Measurements from ENCODE around the gene NLRP6. TPM values are rescaled to one million over a fixed set of nuclear protein-coding genes. Genes with fewer than 3 reads are reported as not detected.

Gene NLRP6
- total RNA-seq, 4 donors from 2014 or later, result 1.8 to 2.1 TPM; not detected in 2

DNA sequence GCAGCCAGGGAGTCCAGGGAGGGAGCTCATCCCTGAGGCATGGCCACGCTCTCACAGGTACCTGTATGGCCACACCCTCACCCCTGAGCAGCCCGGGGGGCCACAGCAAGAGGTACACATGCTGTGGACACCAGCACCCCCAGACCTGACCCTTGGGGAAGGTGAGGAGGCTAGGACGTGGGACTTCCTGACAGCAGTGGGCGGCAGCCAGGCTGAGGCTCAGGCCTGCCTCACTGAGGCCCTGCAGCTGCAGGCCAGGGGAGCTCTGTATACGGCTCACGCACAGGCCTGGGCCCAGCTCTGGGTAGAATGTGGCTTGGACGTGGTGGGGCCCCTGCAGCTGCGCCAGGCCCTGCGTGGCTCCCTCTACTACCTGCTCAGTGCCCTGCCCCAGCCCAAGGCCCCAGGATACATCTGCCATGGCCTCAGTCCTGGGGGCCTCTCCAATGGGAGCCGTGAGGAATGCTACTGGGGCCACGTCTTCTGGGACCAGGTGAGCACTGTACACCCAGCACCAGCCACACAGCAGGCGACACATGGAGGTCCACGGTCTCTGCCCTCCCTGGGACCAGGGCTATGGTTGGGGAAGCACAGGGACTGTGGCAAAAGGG, 12.5 kb downstream of the NLRP6 start:
- Histone ChIP-seq H3K27me3 (peaks cover 15% of the 10 kb centered on the region), H3K27ac (no peak overlapping the region), H3K4me3 (no peak overlapping the region), H3K4me1 (peaks cover 0 to 19% (median 15%) of the 10 kb centered on the region in 4 donors), H3K36me3 (no peaks in the 10 kb centered on the region), H3K9me3 (no peaks in the 10 kb centered on the region)
- peak; percentile 7 for DNase-seq
- in situ Hi-C loops (cut with MboI; ENCODE audit: low pct_ligation_motif_present in 1 of 4, low pct_unique_long_range_greater_than_20kb in 1 of 4, low sequenced_read_pairs in 3 of 4), result no loop called here
- TF ChIP-seq CTCF (IDR thresholded peaks at IDR 0.05) (no peak), POLR2A (IDR thresholded peaks at IDR 0.05) (no peak), POLR2AphosphoS5 (IDR thresholded peaks at IDR 0.05) (no peak), EP300 (IDR thresholded peaks at IDR 0.05; ENCODE audit: low read depth) (no peak)
- 92 to 100% methylated on average over 1 to 9 of the region's 13 CpGs for WGBS, 2 donors (ENCODE audit: low coverage in 1 of 2)
- intact Hi-C loops (cut with DNase I; ENCODE audit: low total_unique reads), result no loop called here

DNA sequence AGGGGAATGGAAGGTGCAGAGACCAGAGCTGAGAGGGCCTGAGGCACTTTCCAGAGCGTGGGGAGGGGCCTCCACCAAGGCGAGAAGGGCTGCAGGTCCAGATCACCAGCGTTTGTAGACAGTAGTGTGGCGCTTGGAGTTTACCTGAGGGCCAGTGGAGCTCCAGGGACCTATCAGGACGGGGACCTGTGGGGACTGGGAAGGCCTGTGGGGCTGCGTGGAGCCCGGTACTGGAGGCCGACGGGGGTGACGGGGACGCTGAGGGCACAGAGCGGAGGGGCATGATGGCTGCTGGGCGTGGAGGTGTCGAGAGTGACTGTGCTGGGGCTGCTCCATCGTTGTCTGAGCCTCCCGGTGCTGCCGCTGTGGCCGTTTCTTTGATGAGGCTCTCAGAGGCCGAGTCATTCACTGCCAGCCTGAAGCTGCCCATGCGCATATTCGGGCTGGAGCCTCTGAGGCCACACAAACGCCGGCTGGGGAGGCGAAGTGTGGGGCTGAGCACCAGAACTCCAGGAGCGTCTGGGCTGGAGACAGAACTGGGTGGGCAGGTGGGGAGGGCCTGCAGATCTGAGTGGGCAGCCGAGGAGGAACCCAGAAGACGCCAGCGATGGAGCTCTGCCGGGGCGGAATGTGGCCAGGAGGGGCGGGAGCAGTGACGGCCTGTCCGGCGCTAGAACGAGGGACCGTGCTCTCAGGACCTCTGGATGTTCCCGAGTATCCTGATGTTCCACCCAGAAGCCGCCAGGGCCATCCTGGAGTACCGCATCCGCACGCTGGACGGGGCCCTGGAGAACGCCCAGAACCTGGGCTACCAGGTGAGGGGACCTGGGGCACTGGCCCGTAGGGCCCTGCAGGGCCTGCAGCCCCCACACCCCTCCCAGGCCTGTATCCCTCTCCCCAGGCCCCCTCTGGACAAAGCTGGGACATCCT, 13.3 kb downstream of the NLRP6 start:
- no peak overlapping the region for H3K4me3 ChIP-seq
- in situ Hi-C loops (cut with MboI; ENCODE audit: low pct_ligation_motif_present in 1 of 4, low pct_unique_long_range_greater_than_20kb in 1 of 4, low sequenced_read_pairs in 3 of 4) (no loop called here), intact Hi-C loops (cut with DNase I; ENCODE audit: low total_unique reads) (no loop called here)
- no peaks in the 10 kb centered on the region for H3K36me3 ChIP-seq
- H3K27me3 ChIP-seq, result peaks cover 14% of the 10 kb centered on the region
- TF ChIP-seq EP300 (IDR thresholded peaks at IDR 0.05; ENCODE audit: low read depth), result no peak
- H3K9me3 ChIP-seq, result no peaks in the 10 kb centered on the region
- peak; percentile 8 for DNase-seq
- peaks cover 0 to 19% (median 15%) of the 10 kb centered on the region in 4 donors for H3K4me1 ChIP-seq
- 92 to 93% methylated on average over 7 to 44 of the region's 44 CpGs for WGBS, 2 donors (ENCODE audit: low coverage in 1 of 2)
- no peak overlapping the region for H3K27ac ChIP-seq

DNA sequence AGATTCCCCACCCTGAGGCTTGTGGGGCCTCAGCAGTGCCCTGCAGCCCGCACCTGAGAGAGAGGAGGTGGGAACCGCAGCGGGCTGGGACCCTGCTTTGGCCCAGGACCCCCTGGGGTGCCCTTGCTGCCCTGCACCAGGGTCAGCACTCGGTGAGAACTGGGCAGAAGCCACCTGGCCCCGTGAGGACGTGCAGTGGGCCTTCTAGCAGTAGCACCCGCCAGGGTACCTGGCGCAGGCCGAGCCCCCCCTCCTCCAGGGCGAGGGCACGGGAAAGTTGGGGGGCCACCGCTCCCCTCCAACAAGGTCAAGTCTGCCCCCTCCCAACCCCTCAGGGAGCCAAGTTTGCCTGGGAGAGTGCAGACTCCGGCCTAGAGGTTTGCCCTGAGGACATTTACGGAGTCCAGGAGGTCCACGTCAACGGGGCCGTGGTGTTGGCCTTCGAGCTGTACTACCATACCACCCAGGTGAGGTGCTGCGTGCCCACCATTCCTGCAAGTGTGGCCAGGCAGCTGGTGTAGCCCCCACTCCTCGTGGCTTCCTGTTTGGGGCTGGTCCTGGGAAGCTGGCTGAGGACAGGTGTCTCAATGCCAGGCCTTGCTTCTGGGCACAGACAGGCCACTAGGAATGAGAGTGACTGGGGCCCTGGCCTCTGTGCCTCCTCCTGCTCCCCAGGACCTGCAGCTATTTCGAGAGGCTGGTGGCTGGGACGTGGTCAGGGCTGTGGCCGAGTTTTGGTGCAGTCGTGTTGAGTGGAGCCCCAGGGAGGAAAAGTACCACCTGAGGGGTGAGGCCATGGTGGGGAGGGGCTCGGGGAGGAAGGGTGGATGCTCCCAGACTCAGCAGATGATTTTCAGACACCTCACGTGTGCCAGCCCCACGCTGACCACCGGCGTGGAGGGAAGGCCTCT, 14.3 kb downstream of the NLRP6 start:
- TF ChIP-seq POLR2AphosphoS5 (IDR thresholded peaks at IDR 0.05) (no peak), CTCF (IDR thresholded peaks at IDR 0.05) (no peak), POLR2A (IDR thresholded peaks at IDR 0.05) (no peak), EP300 (IDR thresholded peaks at IDR 0.05; ENCODE audit: low read depth) (no peak)
- Histone ChIP-seq H3K4me1 (peaks cover 0 to 24% (median 15%) of the 10 kb centered on the region in 4 donors), H3K4me3 (no peak overlapping the region), H3K27me3 (peaks cover 9% of the 10 kb centered on the region), H3K9me3 (no peaks in the 10 kb centered on the region), H3K27ac (no peak overlapping the region), H3K36me3 (no peaks in the 10 kb centered on the region)
- no peak for DNase-seq
- in situ Hi-C loops (cut with MboI; ENCODE audit: low pct_ligation_motif_present in 1 of 4, low pct_unique_long_range_greater_than_20kb in 1 of 4, low sequenced_read_pairs in 3 of 4), result no loop called here
- intact Hi-C loops (cut with DNase I; ENCODE audit: low total_unique reads), result no loop called here
- 87% methylated on average over 17 of the region's 29 CpGs; no CpG with 5 or more reads in 1 of the 2 donors for WGBS, 2 donors (ENCODE audit: low coverage in 1 of 2)

DNA sequence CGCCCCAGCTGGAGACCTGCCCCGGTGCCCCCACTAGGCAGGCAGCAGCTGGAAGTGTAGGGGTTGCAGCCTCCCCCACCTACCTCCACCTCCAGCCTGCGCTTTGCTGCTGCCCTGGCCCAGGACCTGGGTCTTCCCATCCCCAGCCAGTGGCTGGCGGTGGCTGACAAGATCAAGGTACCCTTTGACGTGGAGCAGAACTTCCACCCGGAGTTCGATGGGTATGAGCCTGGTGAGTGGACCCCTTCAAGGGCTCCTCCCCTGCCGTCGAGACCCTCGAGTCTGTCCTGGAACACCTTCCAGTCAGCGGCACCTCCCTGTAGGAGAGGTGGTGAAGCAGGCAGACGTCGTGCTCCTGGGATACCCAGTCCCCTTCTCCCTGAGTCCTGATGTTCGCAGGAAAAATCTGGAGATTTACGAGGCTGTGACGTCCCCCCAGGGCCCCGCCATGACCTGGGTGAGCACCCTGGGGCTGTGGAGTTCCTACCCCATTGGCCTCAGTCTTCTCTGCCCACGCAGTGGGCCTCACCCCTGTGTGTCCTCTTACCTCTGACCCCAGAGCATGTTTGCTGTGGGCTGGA, 15.2 kb downstream of the NLRP6 start:
- 87% methylated on average over 17 of the region's 18 CpGs; no CpG with 5 or more reads in 1 of the 2 donors for WGBS, 2 donors (ENCODE audit: low coverage in 1 of 2)
- in situ Hi-C loops (cut with MboI; ENCODE audit: low pct_ligation_motif_present in 1 of 4, low pct_unique_long_range_greater_than_20kb in 1 of 4, low sequenced_read_pairs in 3 of 4), result no loop called here
- TF ChIP-seq POLR2AphosphoS5 (IDR thresholded peaks at IDR 0.05) (no peak), EP300 (IDR thresholded peaks at IDR 0.05; ENCODE audit: low read depth) (no peak), POLR2A (IDR thresholded peaks at IDR 0.05) (no peak), CTCF (IDR thresholded peaks at IDR 0.05) (no peak)

More for the DNA sequence above, 15.2 kb downstream of the NLRP6 start:
- Histone ChIP-seq H3K27ac (no peak overlapping the region), H3K9me3 (no peaks in the 10 kb centered on the region), H3K4me1 (peaks cover 0 to 23% (median 13%) of the 10 kb centered on the region in 4 donors), H3K36me3 (no peaks in the 10 kb centered on the region), H3K27me3 (peaks cover 9% of the 10 kb centered on the region), H3K4me3 (no peak overlapping the region)
- DNase-seq, result no peak
- intact Hi-C loops (cut with DNase I; ENCODE audit: low total_unique reads), result no loop called here

All from transverse colon (tissue), 4 donors.